Kidney tubule cell (primary cell): ENCODE measurements around the gene DTD2.
A peak's percentile ranks its signal among the peaks of the same experiment; 100 is the strongest.
"Not testable (repeated sequence)": the region's sequence is repeated elsewhere in the genome, so short reads cannot be mapped to it uniquely, and the experiment has no call there.

Experiments
- DNase-seq: peaks from one replicate; pipeline ENCODE4 v3.0.0-alpha.2; 2018; ENCODE audit warnings: low spot score

The DTD2 gene

GRCh38 chr14:31441273-31442111, 15.8 kb downstream of the DTD2 start:
- DNase-seq: no peak

GRCh38 chr14:31440280-31440679, 17.0 kb downstream of the DTD2 start:
- no peak for DNase-seq

GRCh38 chr14:31439561-31439960, 17.7 kb downstream of the DTD2 start:
- no peak for DNase-seq

- DNase-seq: not testable (repeated sequence)
Observed at GRCh38 chr14:31437045-31437691, 20.1 kb downstream of the DTD2 start.

- DNase-seq: no peak
Observed at GRCh38 chr14:31435276-31435675, 22.0 kb downstream of the DTD2 start.

- no peak for DNase-seq
Observed at GRCh38 chr14:31430634-31431264, 26.6 kb downstream of the DTD2 start.

- no peak for DNase-seq
Observed at GRCh38 chr14:31429791-31430190, 27.5 kb downstream of the DTD2 start.

GRCh38 chr14:31428011-31428410, 29.3 kb downstream of the DTD2 start:
- DNase-seq: no peak

GRCh38 chr14:31426663-31427062, 30.6 kb downstream of the DTD2 start:
- DNase-seq: no peak

- no peak for DNase-seq
Observed at GRCh38 chr14:31425905-31426304, 31.4 kb downstream of the DTD2 start.

- DNase-seq: no peak
Observed at GRCh38 chr14:31421200-31421599, 36.1 kb downstream of the DTD2 start.

GRCh38 chr14:31420319-31421111, 36.8 kb downstream of the DTD2 start, which contains the start of gene HEATR5A:
Gene HEATR5A (minus strand): TSS chr14:31420550. CDS start chr14:31402975, 17,575 bp downstream.
- peak; percentile 95 for DNase-seq

GRCh38 chr14:31419967-31420318, 37.4 kb downstream of the DTD2 start:
- DNase-seq: peak; percentile 81

GRCh38 chr14:31419179-31419966, 37.9 kb downstream of the DTD2 start:
- no peak for DNase-seq

GRCh38 chr14:31418440-31418839, 38.9 kb downstream of the DTD2 start:
- DNase-seq: no peak

- peak; percentile 57 for DNase-seq
Observed at GRCh38 chr14:31414190-31414833, 43.0 kb downstream of the DTD2 start.

GRCh38 chr14:31411218-31411727, 46.0 kb downstream of the DTD2 start:
- DNase-seq: no peak

- DNase-seq: no peak
Observed at GRCh38 chr14:31410048-31410650, 47.2 kb downstream of the DTD2 start.

- no peak for DNase-seq
Observed at GRCh38 chr14:31408421-31408820, 48.9 kb downstream of the DTD2 start.

- DNase-seq: no peak
Observed at GRCh38 chr14:31405599-31406232, 51.6 kb downstream of the DTD2 start.
